Right cardiac atrium (tissue), 5 donors: ENCODE measurements around the gene RAP2A. TPM values are rescaled to one million over a fixed set of nuclear protein-coding genes. Genes with fewer than 3 reads are reported as not detected.

Source experiments
- ATAC-seq, 2 donors: fragments of 200-7000 bp; cut with Tn5 transposase; one replicate each; pipeline versions ENCODE4 v1.8.0 to v1.9.1; 2020; ENCODE audit warnings: moderate library complexity in 2 of 2, mild to moderate bottlenecking in 1 of 2
- DNase-seq, 3 donors: peaks; one replicate each; pipeline ENCODE4 v3.0.0-alpha.2; 2020
- H3K27ac ChIP-seq: one replicate; pipeline ENCODE4 v1.5.1; 2013; ENCODE audit warnings: mild to moderate bottlenecking, low read length, control low read depth, moderate library complexity
- H3K27me3 ChIP-seq: one replicate; pipeline ENCODE4 v1.6.1; 2013; ENCODE audit not compliant: control insufficient read depth, insufficient read depth
- H3K4me1 ChIP-seq: one replicate; pipeline ENCODE4 v1.6.1; 2013; ENCODE audit warnings: low read length; ENCODE audit not compliant: control insufficient read depth, insufficient read depth
- H3K4me3 ChIP-seq: one replicate; pipeline ENCODE4 v1.5.1; 2013; ENCODE audit warnings: low read length, control low read depth
- H3K9me3 ChIP-seq: one replicate; pipeline ENCODE4 v1.6.1; 2013; ENCODE audit warnings: low read length; ENCODE audit not compliant: control insufficient read depth
- WGBS: extraction: QIAGEN DNeasy Blood & Tissue Kit; methylation state at CpG from one replicate; pipeline ENCODE4 v1.1.7; 2013; 5-methylcytosine and 5-hydroxymethylcytosine counted together
- intact Hi-C, 4 donors: fragments of 100-400 bp; cut with DNase I; formaldehyde crosslinking; loops; one replicate each; pipeline versions ENCODE4 v1.11.0 to v1.14.0; 2022 to 2023
- polyA plus RNA-seq: library from polyadenylated mRNA; stranded (reverse); fragments of 200-250 nt; gene quantifications from one replicate; pipeline ENCODE4 v1.2.3, GENCODE V29; 2013
- total RNA-seq, 4 donors: library from RNA; stranded (reverse); fragmentation: NEBNext Ultra II Directional; extraction: Animal tissue kit (Norgen Biotek cat#: 25700); gene quantifications; one replicate each; pipeline ENCODE4 v1.2.1, GENCODE V29; 2021
- donor health status: healthy with polysubstance abuse.
- donor health status: DM: no; HTN: yes; CAD: no.
- donor health status: DM: no; HTN: no; CAD: no.
- donor health status: DM: no; HTN: yes; CAD: no; lungs with severe emphysema.
- donor health status: DM: yes; HTN: yes; CAD: no.

The RAP2A gene
- total and polyA plus RNA-seq, 5 donors, result 6.4 to 19.6 (median 16.1) TPM

DNA sequence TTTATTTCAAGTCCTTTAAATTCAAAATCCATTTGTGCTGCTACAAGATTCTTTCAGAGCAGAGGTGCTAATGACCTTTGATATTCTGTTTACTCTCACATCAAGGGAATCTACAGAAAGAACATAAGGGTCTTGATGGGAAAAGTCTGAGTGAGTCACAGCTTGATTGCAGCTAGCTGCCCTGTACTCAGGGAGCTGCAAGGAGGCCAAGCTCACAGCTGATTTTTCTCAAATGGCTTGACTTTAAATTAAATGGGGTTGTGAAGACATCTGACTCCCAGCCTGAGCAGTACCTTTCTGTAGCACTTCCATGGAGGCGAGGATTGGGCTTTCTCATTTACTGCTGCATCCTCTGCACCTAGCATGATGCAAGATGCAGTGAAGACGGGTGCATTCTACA lies 62.5 kb downstream of the RAP2A start:
- ATAC-seq (no peak), DNase-seq (no peak)
- H3K4me1 ChIP-seq, result no peaks in the 10 kb centered on the region
- H3K4me3 ChIP-seq, result no peak overlapping the region
- intact Hi-C loops, result no loop called here
- 85% methylated on average over 2 of the region's 2 CpGs for WGBS
- H3K9me3 ChIP-seq, result no peaks in the 10 kb centered on the region
- H3K27ac ChIP-seq, result no peak overlapping the region
- H3K27me3 ChIP-seq, result no peaks in the 10 kb centered on the region

DNA sequence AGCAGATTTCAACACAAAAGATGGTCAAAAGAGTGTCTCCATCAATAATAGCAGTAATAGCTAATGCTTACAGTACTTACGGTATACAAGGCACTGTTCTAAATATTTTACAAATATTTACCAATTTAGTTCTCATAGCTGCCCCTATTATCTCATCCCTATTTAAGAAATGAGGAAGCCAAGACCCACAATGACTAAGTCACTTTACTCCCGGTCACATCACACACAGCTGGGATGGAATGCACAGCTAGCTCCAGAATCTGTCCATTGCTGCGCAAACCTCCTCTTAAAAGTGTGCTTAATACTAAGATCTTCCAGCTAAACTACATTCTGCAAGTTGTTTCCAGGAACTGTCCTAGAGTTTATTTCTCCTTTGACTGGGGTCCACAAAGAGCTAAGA lies 63.4 kb downstream of the RAP2A start:
- no peak for DNase-seq
- Histone ChIP-seq H3K4me1 (peaks cover 2% of the 10 kb centered on the region), H3K27ac (no peak overlapping the region), H3K9me3 (no peaks in the 10 kb centered on the region), H3K4me3 (no peak overlapping the region), H3K27me3 (no peaks in the 10 kb centered on the region)
- WGBS, result 83% methylated on average over 3 of the region's 3 CpGs
- intact Hi-C loops, result no loop called here
- ATAC-seq, result no peak

DNA sequence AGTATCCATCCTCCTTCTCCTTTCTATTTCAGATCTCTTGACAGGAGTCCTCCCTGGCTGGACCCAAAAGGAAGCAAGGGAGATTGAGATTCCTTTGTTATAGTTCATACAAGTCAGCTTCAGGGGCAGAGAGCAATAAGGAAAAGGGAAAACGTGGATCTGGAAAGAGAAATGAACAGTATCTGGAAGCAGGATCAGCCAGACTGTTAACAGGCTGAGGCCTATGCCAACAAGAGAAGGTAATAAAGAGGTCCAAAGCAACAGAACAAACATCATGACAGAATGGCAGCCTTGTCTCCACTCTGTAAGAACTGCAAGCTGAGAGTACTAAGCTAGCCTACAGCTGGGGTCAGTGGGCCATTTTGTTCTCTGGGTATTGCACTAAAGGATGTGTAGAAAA lies 64.5 kb downstream of the RAP2A start:
- DNase-seq, result no peak
- WGBS, result 70% methylated on average over 1 of the region's 1 CpG
- no peak for ATAC-seq
- Histone ChIP-seq H3K4me1 (peaks cover 2% of the 10 kb centered on the region), H3K9me3 (no peaks in the 10 kb centered on the region), H3K27me3 (no peaks in the 10 kb centered on the region), H3K27ac (no peak overlapping the region), H3K4me3 (no peak overlapping the region)
- intact Hi-C loops, result no loop called here

DNA sequence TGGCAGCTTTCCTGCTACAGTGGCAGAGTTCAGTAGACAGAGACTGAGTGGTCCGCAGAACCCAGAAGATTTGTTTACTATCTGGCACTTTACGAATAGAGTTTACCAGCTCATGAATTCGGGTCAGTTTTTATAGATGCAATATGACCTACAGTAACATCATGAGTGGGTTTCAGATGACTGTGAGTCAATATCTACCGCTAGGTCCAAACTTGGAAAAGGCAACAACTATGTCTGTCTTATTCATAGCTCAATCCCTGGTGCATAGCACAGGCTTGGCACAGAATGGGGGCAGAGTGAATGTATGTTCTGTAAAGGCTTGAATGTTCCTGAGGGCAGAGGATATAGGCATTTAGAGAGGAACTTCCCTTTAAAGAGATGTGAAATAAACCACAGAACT lies 65.2 kb downstream of the RAP2A start:
- Histone ChIP-seq H3K4me1 (peaks cover 2% of the 10 kb centered on the region), H3K4me3 (no peak overlapping the region), H3K27me3 (no peaks in the 10 kb centered on the region), H3K27ac (no peak overlapping the region), H3K9me3 (no peaks in the 10 kb centered on the region)
- no peak for ATAC-seq
- WGBS, result 94% methylated on average over 4 of the region's 4 CpGs
- intact Hi-C loops, result no loop called here
- DNase-seq, result no peak

DNA sequence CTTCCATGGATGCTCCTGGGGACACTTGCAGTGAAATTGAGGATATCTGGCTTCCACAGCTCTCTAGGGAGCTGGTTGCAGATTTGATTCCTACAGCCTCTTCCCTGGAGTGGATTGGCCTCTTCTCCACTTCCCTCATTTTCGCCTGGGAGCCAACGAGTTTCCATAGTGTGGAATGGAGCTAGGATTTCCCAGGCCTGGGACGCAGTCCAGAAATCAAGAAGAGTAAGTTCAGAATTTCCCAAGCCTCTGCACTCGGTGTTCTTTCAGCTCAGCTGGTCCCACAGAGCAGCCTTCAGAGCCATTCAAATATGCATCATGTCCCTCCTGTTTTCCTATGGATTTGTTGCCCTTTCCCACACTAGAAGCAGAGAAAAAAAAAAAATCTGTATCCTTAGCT lies 68.2 kb downstream of the RAP2A start:
- 36% methylated on average over 4 of the region's 4 CpGs for WGBS
- DNase-seq (peak; percentile 32 to 73 (median 58)), ATAC-seq (peak; percentile 75 to 86)
- H3K4me1 ChIP-seq, result peaks cover 2% of the 10 kb centered on the region
- no peak overlapping the region for H3K4me3 ChIP-seq
- intact Hi-C loops, result no loop called here
- no peak overlapping the region for H3K27ac ChIP-seq
- H3K27me3 ChIP-seq, result no peaks in the 10 kb centered on the region
- H3K9me3 ChIP-seq, result no peaks in the 10 kb centered on the region

DNA sequence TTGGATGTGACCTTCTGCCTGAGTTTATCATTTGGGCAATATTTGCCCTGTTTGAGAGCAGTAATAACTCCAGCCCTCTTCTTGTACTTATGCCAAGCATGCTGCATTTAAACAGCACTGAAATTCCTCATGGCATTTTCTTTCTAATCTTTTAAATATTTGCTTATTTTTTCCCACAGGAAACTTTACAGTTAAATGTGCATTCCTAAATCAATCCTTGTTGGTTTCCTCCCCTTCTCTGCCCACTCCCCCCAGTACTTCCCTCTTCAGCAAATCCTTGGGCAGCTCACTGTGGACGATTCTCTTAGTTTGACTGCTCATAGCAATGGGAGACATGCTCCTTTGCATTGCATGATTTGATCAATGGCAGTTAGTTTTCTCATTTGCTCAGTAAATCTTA lies 68.7 kb downstream of the RAP2A start:
- H3K27me3 ChIP-seq, result no peaks in the 10 kb centered on the region
- intact Hi-C loops, result no loop called here

DNA sequence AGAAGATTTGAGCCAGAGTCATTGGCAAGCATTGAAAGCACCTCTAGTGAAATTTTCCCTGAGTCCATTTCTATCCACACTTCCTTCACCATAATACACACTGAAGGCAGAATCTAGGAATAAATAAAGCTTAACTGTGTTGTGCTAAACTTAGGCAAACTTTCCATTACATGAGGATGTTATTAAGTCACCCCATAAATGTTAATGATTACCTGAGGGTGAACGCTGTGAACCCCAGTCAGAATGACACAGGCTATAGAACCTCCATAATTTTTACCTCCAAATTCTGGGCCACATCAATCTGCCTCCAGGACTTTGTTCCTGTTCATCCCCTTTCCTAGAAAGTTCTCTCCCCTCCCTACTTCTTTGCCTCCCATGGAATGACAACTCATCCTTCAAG lies 71.0 kb downstream of the RAP2A start:
- ATAC-seq (no peak), DNase-seq (no peak)
- Histone ChIP-seq H3K4me3 (no peak overlapping the region), H3K27ac (no peak overlapping the region), H3K4me1 (peaks cover 2% of the 10 kb centered on the region), H3K27me3 (no peaks in the 10 kb centered on the region), H3K9me3 (no peaks in the 10 kb centered on the region)
- intact Hi-C loops, result no loop called here
- 100% methylated on average over 1 of the region's 1 CpG for WGBS

More for the DNA sequence above, 68.7 kb downstream of the RAP2A start:
- no peaks in the 10 kb centered on the region for H3K9me3 ChIP-seq
- 32% methylated on average over 1 of the region's 1 CpG for WGBS
- H3K27ac ChIP-seq, result no peak overlapping the region
- peaks cover 2% of the 10 kb centered on the region for H3K4me1 ChIP-seq
- DNase-seq (no peak), ATAC-seq (no peak)
- H3K4me3 ChIP-seq, result no peak overlapping the region

- Histone ChIP-seq H3K4me3 (no peak overlapping the region), H3K9me3 (no peaks in the 10 kb centered on the region), H3K27ac (no peak overlapping the region), H3K27me3 (no peaks in the 10 kb centered on the region), H3K4me1 (peaks cover 2% of the 10 kb centered on the region)
- DNase-seq (no peak), ATAC-seq (no peak)
- intact Hi-C loops, result no loop called here
- WGBS, result 47% methylated on average over 4 of the region's 4 CpGs
Measured at GRCh38 chr13:97506511-97506910, 72.5 kb downstream of the RAP2A start.

GRCh38 chr13:97512732-97513131 lies 78.8 kb downstream of the RAP2A start:
- no peaks in the 10 kb centered on the region for H3K9me3 ChIP-seq
- no peak overlapping the region for H3K4me3 ChIP-seq
- ATAC-seq (no peak), DNase-seq (no peak)
- no peaks in the 10 kb centered on the region for H3K27me3 ChIP-seq
- H3K4me1 ChIP-seq, result no peaks in the 10 kb centered on the region
- 86% methylated on average over 3 of the region's 3 CpGs for WGBS
- intact Hi-C loops, result no loop called here
- H3K27ac ChIP-seq, result no peak overlapping the region

GRCh38 chr13:97515643-97516042 lies 81.7 kb downstream of the RAP2A start:
- Histone ChIP-seq H3K4me1 (no peaks in the 10 kb centered on the region), H3K4me3 (no peak overlapping the region), H3K9me3 (no peaks in the 10 kb centered on the region), H3K27ac (no peak overlapping the region), H3K27me3 (no peaks in the 10 kb centered on the region)
- DNase-seq (no peak), ATAC-seq (no peak)
- intact Hi-C loops, result no loop called here
- WGBS, result 95% methylated on average over 1 of the region's 1 CpG

DNA sequence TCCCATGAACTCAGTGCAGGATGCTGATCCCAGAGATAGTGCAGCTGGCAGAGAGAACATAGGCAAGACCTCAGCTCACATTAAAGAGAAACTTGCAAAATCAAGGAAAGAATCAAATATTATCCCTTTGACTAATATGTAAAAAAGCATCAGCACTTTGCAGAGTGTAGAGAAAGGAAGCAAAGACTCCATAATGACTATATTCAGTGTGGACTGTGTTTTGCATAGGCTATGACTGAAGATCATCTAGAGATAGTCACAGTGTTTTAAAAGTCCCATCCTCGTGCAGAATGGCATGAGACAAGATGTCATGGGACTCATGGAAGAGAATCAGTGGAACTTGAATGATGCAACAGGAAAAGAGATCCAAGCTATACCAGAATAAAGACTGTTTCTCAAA lies 84.0 kb downstream of the RAP2A start:
- Histone ChIP-seq H3K4me3 (no peak overlapping the region), H3K27me3 (no peaks in the 10 kb centered on the region), H3K9me3 (no peaks in the 10 kb centered on the region), H3K27ac (no peak overlapping the region), H3K4me1 (no peaks in the 10 kb centered on the region)
- 74% methylated on average over 1 of the region's 1 CpG for WGBS
- intact Hi-C loops, result no loop called here
- DNase-seq (no peak), ATAC-seq (no peak)
